Fibroblast of skin of right biceps (primary cell): ENCODE results near the gene LMOD1.
A peak's percentile ranks its signal among the peaks of the same experiment; 100 is the strongest.

ENCODE experiments used
- DNase-seq: peaks from one replicate; pipeline ENCODE4 v3.0.0-alpha.2; 2013

Gene LMOD1

GRCh38 chr1:201851949-201852348, 94.4 kb downstream of the LMOD1 start:
- DNase-seq: no peak

GRCh38 chr1:201850053-201850397, 96.3 kb downstream of the LMOD1 start:
- DNase-seq: peak; percentile 96

DNA sequence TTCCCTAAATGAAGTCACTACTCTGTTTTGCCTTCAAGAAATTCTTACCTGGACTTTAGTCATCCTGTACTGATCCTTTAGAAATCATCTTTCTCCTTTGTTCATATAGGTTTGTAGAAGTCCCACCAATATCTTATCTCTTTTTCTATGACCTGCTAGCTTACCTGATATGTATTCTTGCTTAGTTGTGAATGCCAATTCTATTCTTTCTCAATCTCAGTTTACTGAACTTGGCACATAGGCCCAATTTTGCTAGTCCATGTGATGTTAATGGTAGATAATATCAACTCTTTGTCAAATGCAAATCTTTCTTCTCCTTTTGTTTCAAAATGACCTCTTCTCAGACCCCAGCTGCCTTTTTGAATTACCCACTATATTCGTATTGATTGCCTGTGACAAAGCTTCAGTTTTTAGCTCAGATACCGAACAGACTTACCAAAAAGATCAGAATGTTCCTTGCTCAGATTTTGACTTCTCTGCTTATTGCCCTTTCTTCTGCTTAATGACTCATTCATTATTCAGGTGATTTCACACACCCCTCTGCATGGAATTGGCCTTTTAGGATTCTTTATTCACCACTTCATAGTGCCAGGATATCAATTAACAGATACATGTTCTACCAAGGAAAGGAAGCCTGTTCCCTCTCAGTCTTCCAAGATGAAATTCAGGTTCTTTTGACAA, 96.8 kb downstream of the LMOD1 start:
- no peak for DNase-seq

GRCh38 chr1:201848230-201848629, 98.1 kb downstream of the LMOD1 start:
- no peak for DNase-seq

DNA sequence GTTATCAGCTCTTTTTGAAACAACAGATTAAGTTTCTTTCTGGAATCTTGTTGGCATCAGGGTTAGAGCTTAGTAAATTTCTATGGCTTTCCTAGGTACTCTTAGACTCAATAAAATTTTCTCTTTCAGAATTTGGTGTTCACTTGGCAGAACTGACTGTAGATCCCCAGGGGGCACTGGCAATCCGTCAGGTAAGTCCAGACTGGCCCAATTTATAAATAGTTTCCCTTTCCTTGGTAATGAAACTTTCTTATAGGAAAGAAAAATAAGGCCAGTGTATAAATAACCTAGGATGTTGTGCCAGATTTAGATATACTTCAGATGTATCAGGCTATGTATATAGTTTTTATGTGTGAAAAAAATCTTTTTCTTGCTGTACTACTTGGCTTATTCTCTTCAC, 99.2 kb downstream of the LMOD1 start:
- no peak for DNase-seq
